Measurements from ENCODE around the gene KRTAP10-4. TPM values are rescaled to one million over a fixed set of nuclear protein-coding genes. Genes with fewer than 3 reads are reported as not detected.

KRTAP10-4 gene
- total and polyA plus RNA-seq, 10 of the 15 experiments (the other 5 are each of a cell fraction or from before 2014, with no cell fraction given), result not detected

DNA sequence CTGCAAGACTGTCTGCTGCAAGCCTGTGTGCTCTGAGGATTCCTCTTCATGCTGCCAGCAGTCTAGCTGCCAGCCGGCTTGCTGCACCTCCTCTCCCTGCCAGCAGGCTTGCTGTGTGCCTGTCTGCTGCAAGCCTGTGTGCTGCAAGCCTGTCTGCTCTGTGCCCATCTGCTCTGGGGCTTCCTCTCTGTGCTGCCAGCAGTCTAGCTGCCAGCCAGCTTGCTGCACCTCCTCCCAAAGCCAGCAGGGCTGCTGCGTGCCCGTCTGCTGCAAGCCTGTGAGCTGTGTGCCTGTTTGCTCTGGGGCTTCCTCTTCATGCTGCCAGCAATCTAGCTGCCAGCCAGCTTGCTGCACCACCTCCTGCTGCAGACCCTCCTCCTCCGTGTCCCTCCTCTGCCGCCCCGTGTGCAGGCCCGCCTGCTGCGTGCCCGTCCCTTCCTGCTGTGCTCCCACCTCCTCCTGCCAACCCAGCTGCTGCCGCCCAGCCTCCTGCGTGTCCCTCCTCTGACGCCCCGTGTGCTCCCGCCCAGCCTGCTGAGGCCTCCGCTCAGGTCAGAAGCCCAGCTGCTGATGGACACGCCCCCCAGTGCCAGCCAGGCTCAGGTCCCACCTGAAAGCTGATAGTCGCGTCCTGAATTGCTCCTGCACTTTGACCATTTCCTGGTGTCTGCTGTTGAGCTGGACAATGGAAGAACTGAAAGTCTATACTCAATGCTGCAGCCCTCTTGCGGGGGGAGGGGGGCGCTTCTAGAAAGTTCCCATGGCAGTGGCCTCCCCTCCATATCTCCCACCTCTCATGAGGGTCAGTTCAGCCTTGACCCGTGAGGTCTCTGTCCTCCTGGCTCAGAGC lies 1.2 kb downstream of the KRTAP10-4 start (continued):
- TF ChIP-seq BHLHE40 (IDR thresholded peaks at IDR 0.05; ENCODE audit: borderline replicate concordance in 1 of 2, low read depth in 2 of 2, low read length in 1 of 2), result no peak

DNA sequence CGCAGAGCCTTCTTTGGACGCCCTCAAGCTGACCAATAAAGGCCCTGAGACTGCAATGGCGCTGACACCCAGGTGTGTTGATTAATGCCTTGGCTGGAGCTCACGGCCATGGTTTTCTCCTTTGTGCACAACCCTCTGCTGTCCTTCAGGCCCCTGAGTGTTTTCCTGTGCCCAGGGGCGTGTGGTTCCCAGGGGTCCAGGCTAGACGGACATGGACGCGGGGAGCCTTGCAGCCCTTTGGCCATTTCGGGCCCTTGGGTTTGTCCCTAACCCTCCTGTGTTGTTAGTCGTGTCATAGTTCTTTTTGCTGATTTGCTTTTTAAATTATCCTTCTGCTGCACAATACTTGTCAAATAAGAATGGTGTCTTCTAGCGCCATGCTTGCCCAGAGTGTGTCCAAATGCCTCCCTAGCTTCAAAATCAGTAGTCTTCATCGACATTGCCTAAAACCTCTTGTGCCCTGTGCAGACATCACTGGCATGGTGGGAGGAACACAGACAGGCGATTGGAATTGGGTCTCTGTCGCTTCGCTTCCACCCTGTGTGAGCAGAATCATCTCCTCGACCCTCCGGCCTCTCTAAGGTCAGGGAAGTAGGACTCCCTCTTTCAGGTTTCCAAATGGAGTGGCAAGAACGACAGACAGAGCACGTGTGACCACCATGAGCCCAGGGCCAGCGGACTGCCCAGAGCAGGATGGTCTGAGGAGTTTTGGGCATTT lies 1.9 kb downstream of the KRTAP10-4 start:
- H3K9me3 ChIP-seq (replicated peaks; ENCODE audit: control insufficient read depth, insufficient read depth, low read length), result peaks cover 1% of the 10 kb centered on the region; the same call in 2 of the 3 replicates
- 29% methylated on average over 20 of the region's 20 CpGs for WGBS (ENCODE audit: insufficient coverage, insufficient replicate concordance, low lambda C conversion rate, missing lambda C conversion rate)
- H3K27me3 ChIP-seq (replicated peaks in 1 of 2; ENCODE audit: control insufficient read depth in 2 of 2, insufficient read depth in 2 of 2, low read length in 1 of 2), result no peaks in the 10 kb centered on the region
- no peak overlapping the region for H3K27ac ChIP-seq (ENCODE audit: control insufficient read depth, insufficient read depth)
- H3K4me3 ChIP-seq, result no peak overlapping the region
- no peak overlapping the region for H2AFZ ChIP-seq (ENCODE audit: control insufficient read depth, low read depth, low read length)
- intact Hi-C loops (cut with micrococcal nuclease; ENCODE audit: unreplicated experiment), result no loop called here
- ChIA-PET POLR2A (no interaction called here), RAD21 (ENCODE audit: unreplicated experiment) (no interaction called here), SMC1A (ENCODE audit: uncharacterized antibody, unreplicated experiment) (no interaction called here), CTCF (no interaction called here)
- in situ Hi-C loops (cut with MboI), result no loop called here
- no peak for DNase-seq (ENCODE audit: low read depth, low spot score)
- FAIRE-seq, result no peak
- no peaks in the 10 kb centered on the region for H3K4me1 ChIP-seq (ENCODE audit: control insufficient read depth, insufficient read depth, low read length)
- H3K4me2 ChIP-seq (ENCODE audit: control insufficient read depth, insufficient read depth), result no peak overlapping the region
- ATAC-seq, result no peak
- no peaks in the 10 kb centered on the region for H3K36me3 ChIP-seq (ENCODE audit: control insufficient read depth in 2 of 2, insufficient read depth in 2 of 2, low read length in 1 of 2)
- no peaks in the 10 kb centered on the region for H3K79me2 ChIP-seq (ENCODE audit: control insufficient read depth, insufficient read depth, low read length)
- no peak overlapping the region for H3K9ac ChIP-seq (ENCODE audit: control insufficient read depth, insufficient read depth, low read length)
- H4K20me1 ChIP-seq (ENCODE audit: control insufficient read depth, insufficient read depth), result no peaks in the 10 kb centered on the region
- BruUV-seq (replicated peaks), result no TSS peak
- TF ChIP-seq SMAD1 (IDR thresholded peaks at IDR 0.05; ENCODE audit: low read depth, partially characterized antibody) (no peak), POLR2AphosphoS2 (IDR thresholded peaks at IDR 0.05; ENCODE audit: low read depth, low read length) (no peak), CHD2 (IDR thresholded peaks at IDR 0.05; ENCODE audit: borderline replicate concordance, low read depth, low read length) (no peak), RELA (IDR thresholded peaks at IDR 0.05; ENCODE audit: borderline replicate concordance, partially characterized antibody) (no peak), EP300 (IDR thresholded peaks at IDR 0.05; ENCODE audit: borderline replicate concordance in 1 of 2, control insufficient read depth in 1 of 2, low read depth in 2 of 2, low read length in 2 of 2) (no peak), ZNF217 (IDR thresholded peaks at IDR 0.05) (no peak), BHLHE40 (IDR thresholded peaks at IDR 0.05; ENCODE audit: borderline replicate concordance in 1 of 2, low read depth in 2 of 2, low read length in 1 of 2) (no peak), SREBF2 (IDR thresholded peaks at IDR 0.05; ENCODE audit: low read length) (no peak), TARDBP (IDR thresholded peaks at IDR 0.05; ENCODE audit: borderline replicate concordance) (no peak), NBN (IDR thresholded peaks at IDR 0.05) (no peak), NR2C2 (IDR thresholded peaks at IDR 0.05; ENCODE audit: borderline replicate concordance, control insufficient read depth, insufficient read length, low read depth) (no peak)
- TF ChIP-seq, protein P1, sequence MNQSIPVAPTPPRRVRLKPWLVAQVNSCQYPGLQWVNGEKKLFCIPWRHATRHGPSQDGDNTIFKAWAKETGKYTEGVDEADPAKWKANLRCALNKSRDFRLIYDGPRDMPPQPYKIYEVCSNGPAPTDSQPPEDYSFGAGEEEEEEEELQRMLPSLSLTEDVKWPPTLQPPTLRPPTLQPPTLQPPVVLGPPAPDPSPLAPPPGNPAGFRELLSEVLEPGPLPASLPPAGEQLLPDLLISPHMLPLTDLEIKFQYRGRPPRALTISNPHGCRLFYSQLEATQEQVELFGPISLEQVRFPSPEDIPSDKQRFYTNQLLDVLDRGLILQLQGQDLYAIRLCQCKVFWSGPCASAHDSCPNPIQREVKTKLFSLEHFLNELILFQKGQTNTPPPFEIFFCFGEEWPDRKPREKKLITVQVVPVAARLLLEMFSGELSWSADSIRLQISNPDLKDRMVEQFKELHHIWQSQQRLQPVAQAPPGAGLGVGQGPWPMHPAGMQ (IDR thresholded peaks at IDR 0.05; ENCODE audit: borderline replicate concordance), result no peak
- TF ChIP-seq, protein P2, sequence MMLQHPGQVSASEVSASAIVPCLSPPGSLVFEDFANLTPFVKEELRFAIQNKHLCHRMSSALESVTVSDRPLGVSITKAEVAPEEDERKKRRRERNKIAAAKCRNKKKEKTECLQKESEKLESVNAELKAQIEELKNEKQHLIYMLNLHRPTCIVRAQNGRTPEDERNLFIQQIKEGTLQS (IDR thresholded peaks at IDR 0.05; ENCODE audit: borderline replicate concordance, extremely low read depth, low read depth, low read length), result no peak
- TF ChIP-seq, protein P3, sequence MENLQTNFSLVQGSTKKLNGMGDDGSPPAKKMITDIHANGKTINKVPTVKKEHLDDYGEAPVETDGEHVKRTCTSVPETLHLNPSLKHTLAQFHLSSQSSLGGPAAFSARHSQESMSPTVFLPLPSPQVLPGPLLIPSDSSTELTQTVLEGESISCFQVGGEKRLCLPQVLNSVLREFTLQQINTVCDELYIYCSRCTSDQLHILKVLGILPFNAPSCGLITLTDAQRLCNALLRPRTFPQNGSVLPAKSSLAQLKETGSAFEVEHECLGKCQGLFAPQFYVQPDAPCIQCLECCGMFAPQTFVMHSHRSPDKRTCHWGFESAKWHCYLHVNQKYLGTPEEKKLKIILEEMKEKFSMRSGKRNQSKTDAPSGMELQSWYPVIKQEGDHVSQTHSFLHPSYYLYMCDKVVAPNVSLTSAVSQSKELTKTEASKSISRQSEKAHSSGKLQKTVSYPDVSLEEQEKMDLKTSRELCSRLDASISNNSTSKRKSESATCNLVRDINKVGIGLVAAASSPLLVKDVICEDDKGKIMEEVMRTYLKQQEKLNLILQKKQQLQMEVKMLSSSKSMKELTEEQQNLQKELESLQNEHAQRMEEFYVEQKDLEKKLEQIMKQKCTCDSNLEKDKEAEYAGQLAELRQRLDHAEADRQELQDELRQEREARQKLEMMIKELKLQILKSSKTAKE (IDR thresholded peaks at IDR 0.05; ENCODE audit: low read depth, poor library complexity, severe bottlenecking), result no peak
- TF ChIP-seq, protein P4, sequence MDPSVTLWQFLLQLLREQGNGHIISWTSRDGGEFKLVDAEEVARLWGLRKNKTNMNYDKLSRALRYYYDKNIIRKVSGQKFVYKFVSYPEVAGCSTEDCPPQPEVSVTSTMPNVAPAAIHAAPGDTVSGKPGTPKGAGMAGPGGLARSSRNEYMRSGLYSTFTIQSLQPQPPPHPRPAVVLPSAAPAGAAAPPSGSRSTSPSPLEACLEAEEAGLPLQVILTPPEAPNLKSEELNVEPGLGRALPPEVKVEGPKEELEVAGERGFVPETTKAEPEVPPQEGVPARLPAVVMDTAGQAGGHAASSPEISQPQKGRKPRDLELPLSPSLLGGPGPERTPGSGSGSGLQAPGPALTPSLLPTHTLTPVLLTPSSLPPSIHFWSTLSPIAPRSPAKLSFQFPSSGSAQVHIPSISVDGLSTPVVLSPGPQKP (IDR thresholded peaks at IDR 0.05; ENCODE audit: low read depth, low read length), result no peak

All from GM12878 (cell line).